GM12878 (cell line): ENCODE measurements around the gene EMP3. TPM values are rescaled to one million over a fixed set of nuclear protein-coding genes. Genes with fewer than 3 reads are reported as not detected.

Source experiments
- CHD1 ChIP-seq: IDR thresholded peaks from 2 replicates; pipeline ENCODE4 v1.6.1; 2012; ENCODE audit warnings: low read depth, low read length, improper control_type of control experiment
- EED ChIP-seq: sonication (generic); IDR thresholded peaks from 2 replicates; pipeline ENCODE4 v1.6.1; 2016; ENCODE audit warnings: antibody characterized with exemption, low read depth
- EGR1 ChIP-seq, 2 experiments: IDR thresholded peaks; 1 replicate in 1 of 2; 2 replicates in 1 of 2; pipeline ENCODE4 v1.6.1; 2011 to 2012; ENCODE audit warnings: low read depth in 2 of 2, low read length in 2 of 2, borderline replicate concordance in 1 of 2, mild to moderate bottlenecking in 1 of 2, moderate library complexity in 1 of 2
- ETV6 ChIP-seq, 2 experiments: fragments of 450-650 bp in 1 of 2; IDR thresholded peaks in 1 of 2; conservative IDR thresholded peaks in 1 of 2; 2 replicates each; pipeline ENCODE4 v1.6.1; 2014; ENCODE audit warnings: antibody characterized with exemption in 1 of 2, borderline replicate concordance in 1 of 2, low read depth in 1 of 2, mild to moderate bottlenecking in 1 of 2, moderate library complexity in 1 of 2
- GATAD2B ChIP-seq: fragments of 450-650 bp; conservative IDR thresholded peaks from 2 replicates; pipeline ENCODE4 v1.6.1; 2017; ENCODE audit warnings: low read depth, mild to moderate bottlenecking, moderate library complexity
- HCFC1 ChIP-seq: fragments of 150-350 bp; IDR thresholded peaks from 2 replicates; pipeline ENCODE4 v1.6.1; 2014; ENCODE audit warnings: low read length
- KAT2A ChIP-seq: conservative IDR thresholded peaks from 2 replicates; pipeline ENCODE4 v1.6.1; 2011; ENCODE audit warnings: low read depth, low read length; ENCODE audit not compliant: control insufficient read depth
- MEF2A ChIP-seq: IDR thresholded peaks from 2 replicates; pipeline ENCODE4 v1.6.1; 2011; ENCODE audit warnings: low read depth, mild to moderate bottlenecking, low read length, moderate library complexity; ENCODE audit not compliant: insufficient read depth
- NR2C1 ChIP-seq: fragments of 450-650 bp; IDR thresholded peaks from 2 replicates; pipeline ENCODE4 v1.6.1; 2017; ENCODE audit warnings: antibody characterized with exemption, mild to moderate bottlenecking, moderate library complexity
- NR2C2 ChIP-seq: IDR thresholded peaks from 2 replicates; pipeline ENCODE4 v1.6.1; 2011; ENCODE audit warnings: borderline replicate concordance, low read depth; ENCODE audit not compliant: control insufficient read depth, insufficient read length
- RCOR1 ChIP-seq: conservative IDR thresholded peaks from 2 replicates; pipeline ENCODE4 v1.6.1; 2012; ENCODE audit warnings: low read depth, low read length, improper control_type of control experiment
- SIN3A ChIP-seq: IDR thresholded peaks from 2 replicates; pipeline ENCODE4 v1.6.1; 2012; ENCODE audit warnings: low read depth, low read length, improper control_type of control experiment
- SREBF1 ChIP-seq: IDR thresholded peaks from 2 replicates; pipeline ENCODE4 v1.6.1; 2012; ENCODE audit warnings: mild to moderate bottlenecking, low read length
- WRNIP1 ChIP-seq: IDR thresholded peaks from 2 replicates; pipeline ENCODE4 v1.6.1; 2011; ENCODE audit warnings: low read depth, low read length, improper control_type of control experiment, borderline replicate concordance
- YBX1 ChIP-seq: fragments of 450-650 bp; IDR thresholded peaks from 2 replicates; pipeline ENCODE4 v1.6.1; 2016; ENCODE audit warnings: antibody characterized with exemption
- polyA plus RNA-seq, 11 experiments: library from polyadenylated mRNA; depleted of rRNA in 4 of 11; unstranded in 6 of 11; stranded (reverse) in 5 of 11; fragments of >200 nt; fragmentation: Nextera tagmentation in 4 of 11; fragmentation: Illumina TruSeq in 1 of 11; extraction: Ambion mirVana in 4 of 11; extraction: Trizol in 1 of 11; gene quantifications; 1 replicate in 1 of 11; 2 replicates in 10 of 11; pipeline versions ENCODE4 v1.2.1 to v1.2.3, GENCODE V29; 2011 to 2016; ENCODE audit warnings: inconsistent platforms in 2 of 11, missing spikeins in 2 of 11, low read depth in 1 of 11
- total RNA-seq, 4 experiments: library from RNA; depleted of rRNA in 3 of 4; stranded (reverse); fragments of >200 nt in 3 of 4; fragmentation: Illumina TruSeq in 1 of 4; extraction: Trizol in 1 of 4; gene quantifications; 2 replicates each; pipeline versions ENCODE4 v1.2.1 to v1.2.3, GENCODE V29; 2013 to 2021
- TF ChIP-seq, protein P1 (sequence below): fragments of 450-650 bp; formaldehyde crosslinking; IDR thresholded peaks from 2 replicates; pipeline ENCODE4 v1.4.0; 2022; ENCODE audit warnings: mild to moderate bottlenecking, moderate library complexity
- TF ChIP-seq, protein P2 (sequence below): IDR thresholded peaks from 2 replicates; pipeline ENCODE4 v1.6.1; 2012; ENCODE audit warnings: low read depth, low read length, improper control_type of control experiment
- TF ChIP-seq, protein P3 (sequence below): fragments of 450-650 bp; IDR thresholded peaks from 2 replicates; pipeline ENCODE4 v1.6.1; 2017; ENCODE audit warnings: mild to moderate bottlenecking, moderate library complexity
- TF ChIP-seq, protein P4 (sequence below): fragments of 450-650 bp; IDR thresholded peaks from 2 replicates; pipeline ENCODE4 v1.6.1; 2018; ENCODE audit warnings: borderline replicate concordance, mild to moderate bottlenecking; ENCODE audit not compliant: partially characterized antibody

Gene EMP3
- total and polyA plus RNA-seq, 10 of the 15 experiments (the other 5 are each of a cell fraction or from before 2014, with no cell fraction given), result 53.2 to 224 (median 134) TPM

DNA sequence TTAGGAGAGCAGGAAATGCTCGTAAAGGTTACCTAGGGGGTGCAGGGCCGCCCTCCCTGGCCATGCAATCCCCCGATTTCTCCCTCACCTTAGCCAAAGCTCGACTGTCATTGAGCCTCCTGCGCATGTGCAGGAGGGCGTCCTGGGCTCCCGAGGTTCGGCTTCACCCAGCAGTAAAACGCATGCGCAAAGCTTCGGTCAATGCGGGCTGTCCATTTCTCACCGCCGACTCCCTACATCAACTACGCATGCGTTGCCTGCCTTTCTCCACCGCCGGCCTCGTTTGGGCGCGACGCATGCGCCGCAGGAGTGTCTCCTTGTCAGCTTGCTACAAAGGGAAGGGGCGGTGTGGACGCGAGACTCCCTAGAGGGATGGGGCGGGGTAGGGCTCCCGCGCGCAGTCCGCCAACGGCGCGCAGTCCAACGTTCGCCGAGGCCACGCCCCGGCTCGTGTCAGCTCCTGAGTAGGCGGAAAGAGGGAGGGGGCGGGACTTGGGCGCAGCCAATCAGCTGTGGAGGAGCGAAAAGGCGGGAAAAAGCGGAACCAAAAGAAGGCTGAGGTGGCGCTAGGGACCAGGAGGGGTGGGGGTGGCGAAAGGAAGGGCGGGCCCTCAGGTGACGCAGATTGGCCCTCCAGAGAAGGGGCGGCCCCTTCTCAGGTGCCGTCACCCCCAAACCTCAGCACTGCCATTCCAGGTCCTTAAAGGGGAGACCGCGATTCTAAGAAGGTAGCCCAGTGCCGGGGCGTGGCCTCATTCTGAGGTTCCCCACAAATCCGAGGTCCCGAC lies 38.7 kb downstream of the EMP3 start, which contains the start of the genes SYNGR4 and TMEM143 (continued):
- TF ChIP-seq, protein P1, sequence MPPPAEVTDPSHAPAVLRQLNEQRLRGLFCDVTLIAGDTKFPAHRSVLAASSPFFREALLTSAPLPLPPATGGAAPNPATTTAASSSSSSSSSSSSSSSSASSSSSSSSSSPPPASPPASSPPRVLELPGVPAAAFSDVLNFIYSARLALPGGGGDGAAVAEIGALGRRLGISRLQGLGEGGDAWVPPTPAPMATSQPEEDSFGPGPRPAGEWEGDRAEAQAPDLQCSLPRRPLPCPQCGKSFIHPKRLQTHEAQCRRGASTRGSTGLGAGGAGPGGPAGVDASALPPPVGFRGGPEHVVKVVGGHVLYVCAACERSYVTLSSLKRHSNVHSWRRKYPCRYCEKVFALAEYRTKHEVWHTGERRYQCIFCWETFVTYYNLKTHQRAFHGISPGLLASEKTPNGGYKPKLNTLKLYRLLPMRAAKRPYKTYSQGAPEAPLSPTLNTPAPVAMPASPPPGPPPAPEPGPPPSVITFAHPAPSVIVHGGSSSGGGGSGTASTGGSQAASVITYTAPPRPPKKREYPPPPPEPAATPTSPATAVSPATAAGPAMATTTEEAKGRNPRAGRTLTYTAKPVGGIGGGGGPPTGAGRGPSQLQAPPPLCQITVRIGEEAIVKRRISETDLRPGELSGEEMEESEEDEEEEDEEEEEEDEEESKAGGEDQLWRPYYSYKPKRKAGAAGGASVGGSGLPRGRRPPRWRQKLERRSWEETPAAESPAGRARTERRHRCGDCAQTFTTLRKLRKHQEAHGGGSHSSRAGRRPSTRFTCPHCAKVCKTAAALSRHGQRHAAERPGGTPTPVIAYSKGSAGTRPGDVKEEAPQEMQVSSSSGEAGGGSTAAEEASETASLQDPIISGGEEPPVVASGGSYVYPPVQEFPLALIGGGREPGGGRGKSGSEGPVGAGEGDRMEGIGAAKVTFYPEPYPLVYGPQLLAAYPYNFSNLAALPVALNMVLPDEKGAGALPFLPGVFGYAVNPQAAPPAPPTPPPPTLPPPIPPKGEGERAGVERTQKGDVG (CRISPR knock-in tag), result no peak
- TF ChIP-seq CHD1, result no peak
- TF ChIP-seq, protein P2, sequence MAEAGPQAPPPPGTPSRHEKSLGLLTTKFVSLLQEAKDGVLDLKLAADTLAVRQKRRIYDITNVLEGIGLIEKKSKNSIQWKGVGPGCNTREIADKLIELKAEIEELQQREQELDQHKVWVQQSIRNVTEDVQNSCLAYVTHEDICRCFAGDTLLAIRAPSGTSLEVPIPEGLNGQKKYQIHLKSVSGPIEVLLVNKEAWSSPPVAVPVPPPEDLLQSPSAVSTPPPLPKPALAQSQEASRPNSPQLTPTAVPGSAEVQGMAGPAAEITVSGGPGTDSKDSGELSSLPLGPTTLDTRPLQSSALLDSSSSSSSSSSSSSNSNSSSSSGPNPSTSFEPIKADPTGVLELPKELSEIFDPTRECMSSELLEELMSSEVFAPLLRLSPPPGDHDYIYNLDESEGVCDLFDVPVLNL, result peak; percentile 92
- TF ChIP-seq NR2C1, result no peak
- TF ChIP-seq, protein P3, sequence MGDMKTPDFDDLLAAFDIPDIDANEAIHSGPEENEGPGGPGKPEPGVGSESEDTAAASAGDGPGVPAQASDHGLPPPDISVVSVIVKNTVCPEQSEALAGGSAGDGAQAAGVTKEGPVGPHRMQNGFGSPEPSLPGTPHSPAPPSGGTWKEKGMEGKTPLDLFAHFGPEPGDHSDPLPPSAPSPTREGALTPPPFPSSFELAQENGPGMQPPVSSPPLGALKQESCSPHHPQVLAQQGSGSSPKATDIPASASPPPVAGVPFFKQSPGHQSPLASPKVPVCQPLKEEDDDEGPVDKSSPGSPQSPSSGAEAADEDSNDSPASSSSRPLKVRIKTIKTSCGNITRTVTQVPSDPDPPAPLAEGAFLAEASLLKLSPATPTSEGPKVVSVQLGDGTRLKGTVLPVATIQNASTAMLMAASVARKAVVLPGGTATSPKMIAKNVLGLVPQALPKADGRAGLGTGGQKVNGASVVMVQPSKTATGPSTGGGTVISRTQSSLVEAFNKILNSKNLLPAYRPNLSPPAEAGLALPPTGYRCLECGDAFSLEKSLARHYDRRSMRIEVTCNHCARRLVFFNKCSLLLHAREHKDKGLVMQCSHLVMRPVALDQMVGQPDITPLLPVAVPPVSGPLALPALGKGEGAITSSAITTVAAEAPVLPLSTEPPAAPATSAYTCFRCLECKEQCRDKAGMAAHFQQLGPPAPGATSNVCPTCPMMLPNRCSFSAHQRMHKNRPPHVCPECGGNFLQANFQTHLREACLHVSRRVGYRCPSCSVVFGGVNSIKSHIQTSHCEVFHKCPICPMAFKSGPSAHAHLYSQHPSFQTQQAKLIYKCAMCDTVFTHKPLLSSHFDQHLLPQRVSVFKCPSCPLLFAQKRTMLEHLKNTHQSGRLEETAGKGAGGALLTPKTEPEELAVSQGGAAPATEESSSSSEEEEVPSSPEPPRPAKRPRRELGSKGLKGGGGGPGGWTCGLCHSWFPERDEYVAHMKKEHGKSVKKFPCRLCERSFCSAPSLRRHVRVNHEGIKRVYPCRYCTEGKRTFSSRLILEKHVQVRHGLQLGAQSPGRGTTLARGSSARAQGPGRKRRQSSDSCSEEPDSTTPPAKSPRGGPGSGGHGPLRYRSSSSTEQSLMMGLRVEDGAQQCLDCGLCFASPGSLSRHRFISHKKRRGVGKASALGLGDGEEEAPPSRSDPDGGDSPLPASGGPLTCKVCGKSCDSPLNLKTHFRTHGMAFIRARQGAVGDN, result peak; percentile 85
- no peak for TF ChIP-seq WRNIP1
- peak in 1 of 2 experiments; percentile 70; a peak in 1 of 3 replicates for TF ChIP-seq EGR1 (IDR thresholded peaks at IDR 0.05; ENCODE audit: borderline replicate concordance in 1 of 2, low read depth in 2 of 2, low read length in 2 of 2)
- TF ChIP-seq YBX1, result no peak
- no peak for TF ChIP-seq ETV6 (conservative IDR thresholded peaks at IDR 0.05 in 1 of 2, IDR thresholded peaks at IDR 0.05 in 1 of 2; ENCODE audit: borderline replicate concordance in 1 of 2, low read depth in 1 of 2)
- TF ChIP-seq NR2C2, result no peak
- TF ChIP-seq EED, result no peak
- TF ChIP-seq HCFC1, result peak; percentile 61
- TF ChIP-seq, protein P4, sequence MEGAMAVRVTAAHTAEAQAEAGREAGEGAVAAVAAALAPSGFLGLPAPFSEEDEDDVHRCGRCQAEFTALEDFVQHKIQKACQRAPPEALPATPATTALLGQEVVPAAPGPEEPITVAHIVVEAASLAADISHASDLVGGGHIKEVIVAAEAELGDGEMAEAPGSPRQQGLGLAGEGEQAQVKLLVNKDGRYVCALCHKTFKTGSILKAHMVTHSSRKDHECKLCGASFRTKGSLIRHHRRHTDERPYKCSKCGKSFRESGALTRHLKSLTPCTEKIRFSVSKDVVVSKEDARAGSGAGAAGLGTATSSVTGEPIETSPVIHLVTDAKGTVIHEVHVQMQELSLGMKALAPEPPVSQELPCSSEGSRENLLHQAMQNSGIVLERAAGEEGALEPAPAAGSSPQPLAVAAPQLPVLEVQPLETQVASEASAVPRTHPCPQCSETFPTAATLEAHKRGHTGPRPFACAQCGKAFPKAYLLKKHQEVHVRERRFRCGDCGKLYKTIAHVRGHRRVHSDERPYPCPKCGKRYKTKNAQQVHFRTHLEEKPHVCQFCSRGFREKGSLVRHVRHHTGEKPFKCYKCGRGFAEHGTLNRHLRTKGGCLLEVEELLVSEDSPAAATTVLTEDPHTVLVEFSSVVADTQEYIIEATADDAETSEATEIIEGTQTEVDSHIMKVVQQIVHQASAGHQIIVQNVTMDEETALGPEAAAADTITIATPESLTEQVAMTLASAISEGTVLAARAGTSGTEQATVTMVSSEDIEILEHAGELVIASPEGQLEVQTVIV, result no peak
- no peak for TF ChIP-seq SIN3A
- no peak for TF ChIP-seq KAT2A
- TF ChIP-seq GATAD2B, result no peak
- TF ChIP-seq MEF2A, result no peak
- TF ChIP-seq SREBF1, result no peak
- no peak for TF ChIP-seq RCOR1
